UCSD-AML1 (cell line): ENCODE data around the gene GLRA2.
A peak's percentile ranks its signal among the peaks of the same experiment; 100 is the strongest.

Experiments used
- DNase-seq: peaks from one replicate; lab custom pipeline; 2025; ENCODE audit not compliant: unreplicated experiment; lab: John Stamatoyannopoulos, UW

GLRA2 gene

DNA sequence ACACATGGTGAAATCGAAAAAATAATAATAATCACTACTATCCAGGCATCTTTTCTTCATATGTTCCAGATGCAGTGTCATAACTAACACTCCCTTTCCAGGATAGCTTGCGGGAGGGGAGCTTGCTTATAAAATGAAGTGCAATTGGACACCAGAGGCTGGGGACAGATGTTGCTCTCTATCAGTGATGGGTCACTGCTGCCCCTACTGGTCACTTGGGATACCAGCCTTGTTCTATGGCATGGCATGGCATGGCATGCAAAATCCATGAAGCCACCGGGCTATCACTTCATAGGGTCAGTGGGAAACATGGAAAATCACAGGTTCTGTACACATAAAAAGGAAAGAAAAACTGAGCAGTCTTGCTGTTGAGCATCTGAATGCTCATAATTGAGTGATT, 168.1 kb downstream of the GLRA2 start:
- peak; percentile 15 for DNase-seq

DNA sequence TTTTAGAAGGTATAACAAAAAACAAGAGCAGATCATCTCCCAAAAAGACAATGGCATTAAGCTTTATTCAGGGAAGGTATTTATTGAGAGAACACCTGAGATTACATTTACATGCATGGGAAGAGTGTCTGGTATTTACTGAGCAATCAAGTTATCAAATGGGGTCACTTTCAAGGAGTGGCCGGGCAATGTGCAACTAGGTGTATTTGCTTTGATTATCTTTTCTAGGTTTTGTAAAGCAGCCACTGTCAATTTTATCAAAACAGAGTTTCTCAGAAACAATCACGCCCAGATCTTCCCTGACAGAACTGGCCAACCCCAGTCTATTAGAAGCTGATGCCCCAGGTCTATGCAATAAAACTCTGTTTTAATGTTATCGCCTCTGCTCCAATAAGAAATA, 169.5 kb downstream of the GLRA2 start:
- no peak for DNase-seq

DNA sequence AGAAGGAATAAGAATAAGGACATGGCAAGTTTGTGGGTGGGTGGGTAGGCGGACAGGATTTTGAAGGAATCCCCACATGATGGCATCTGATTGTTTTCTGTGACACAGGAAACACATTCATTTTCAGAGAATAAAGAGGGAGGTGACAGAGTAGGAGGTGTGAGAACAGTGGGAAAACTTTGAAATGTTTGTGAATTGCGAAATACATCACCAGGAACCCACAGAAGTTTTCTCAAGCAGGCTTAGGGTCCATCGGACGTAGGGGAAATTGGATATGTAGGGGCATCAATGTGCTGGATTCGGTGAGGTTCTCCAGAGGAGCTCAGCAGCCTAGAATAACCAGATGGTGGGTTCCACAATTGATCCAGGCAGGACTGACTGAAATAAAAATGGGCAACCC, 171.6 kb downstream of the GLRA2 start:
- DNase-seq = no peak

DNA sequence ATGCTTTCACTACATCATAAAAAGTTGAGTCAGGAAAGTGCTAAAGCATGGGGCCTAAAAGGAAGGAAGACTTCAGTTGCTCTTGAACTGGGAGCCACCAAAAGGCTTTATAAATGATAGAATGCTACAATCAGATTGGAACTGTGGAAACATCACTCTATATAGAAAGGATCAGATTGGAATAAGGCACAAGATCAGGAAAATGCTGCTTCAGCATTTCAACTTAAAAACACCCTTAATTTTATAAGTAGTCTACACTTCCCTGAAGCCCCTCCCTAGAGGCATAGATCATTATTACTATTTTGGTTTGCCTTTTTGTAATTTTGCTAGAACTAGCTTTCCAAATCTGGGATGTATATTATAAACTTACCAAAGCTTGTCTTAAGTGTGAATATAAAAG, 172.8 kb downstream of the GLRA2 start:
- no peak for DNase-seq

DNA sequence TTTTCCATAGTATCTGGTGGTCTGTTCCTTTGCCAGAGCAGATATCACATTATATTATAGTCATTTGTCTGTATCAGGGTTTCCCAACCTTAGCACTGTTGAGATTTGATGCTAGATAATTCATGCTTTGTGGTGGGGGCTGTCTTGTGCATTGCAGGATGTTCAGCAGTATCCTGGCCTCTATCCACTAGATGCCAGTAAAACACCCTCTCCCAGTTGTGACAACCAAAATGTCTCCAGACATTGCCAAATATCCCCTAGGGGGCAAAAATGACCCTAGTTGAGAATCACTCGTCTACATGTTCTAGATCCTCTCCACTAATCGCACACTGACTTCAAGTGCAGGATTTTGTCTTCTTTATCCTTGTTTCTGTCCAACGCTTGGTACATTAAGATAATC, 182.8 kb downstream of the GLRA2 start:
- no peak for DNase-seq

DNA sequence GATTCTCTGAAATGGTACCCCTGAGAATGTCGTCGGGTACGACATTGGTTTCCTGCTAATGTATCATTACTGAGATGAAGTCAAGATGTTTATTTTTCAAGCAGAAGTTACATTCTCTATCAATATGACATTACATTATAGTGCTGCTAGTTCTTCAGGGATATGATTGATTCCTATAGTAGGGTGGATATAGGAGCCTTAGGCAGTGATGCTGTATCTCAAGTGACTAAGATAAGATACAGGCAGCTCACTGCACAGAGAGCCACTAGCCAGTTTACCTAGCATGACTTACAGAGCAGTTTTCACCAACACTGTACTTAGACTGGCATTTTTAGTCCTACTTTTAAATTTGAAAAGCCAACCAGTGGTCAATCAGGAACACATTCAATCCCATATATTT, 188.6 kb downstream of the GLRA2 start:
- no peak for DNase-seq

DNA sequence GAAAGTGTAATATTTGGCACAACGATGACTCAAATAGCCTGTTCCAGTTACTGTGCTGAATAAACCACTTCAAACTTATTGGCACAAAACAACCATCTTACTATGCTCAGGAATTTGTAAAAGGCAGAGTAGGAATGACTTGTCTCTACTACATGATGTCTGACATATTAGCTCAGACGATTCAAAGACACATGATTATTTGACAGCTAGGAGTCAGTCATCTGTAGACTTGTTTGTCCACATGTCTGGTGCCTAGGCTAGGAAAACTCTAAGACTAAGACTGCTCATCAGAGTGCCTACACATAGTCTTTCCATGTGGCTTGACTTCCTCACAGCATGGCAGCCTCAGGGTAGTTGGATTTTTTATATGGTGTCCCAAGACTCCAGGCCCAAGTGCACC, 189.1 kb downstream of the GLRA2 start:
- DNase-seq = no peak

DNA sequence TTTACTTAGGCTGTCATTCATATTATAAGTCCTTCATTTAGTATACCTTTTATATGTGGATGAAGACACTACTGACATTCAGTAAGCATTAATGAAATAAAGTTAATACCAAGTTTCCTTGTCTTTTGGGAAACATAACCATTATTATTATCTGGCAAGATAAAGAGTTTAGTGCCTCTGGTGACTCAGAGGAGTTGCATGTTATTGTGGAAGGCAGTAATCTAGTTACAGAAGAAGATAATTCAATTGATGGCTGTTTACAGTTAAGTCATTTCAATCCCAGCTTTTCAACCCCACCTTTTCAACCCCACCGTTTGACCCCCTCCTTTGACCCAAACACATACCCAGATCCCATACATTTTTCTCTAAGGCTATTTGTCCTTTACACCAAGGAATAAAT, 199.7 kb downstream of the GLRA2 start:
- DNase-seq = no peak

DNA sequence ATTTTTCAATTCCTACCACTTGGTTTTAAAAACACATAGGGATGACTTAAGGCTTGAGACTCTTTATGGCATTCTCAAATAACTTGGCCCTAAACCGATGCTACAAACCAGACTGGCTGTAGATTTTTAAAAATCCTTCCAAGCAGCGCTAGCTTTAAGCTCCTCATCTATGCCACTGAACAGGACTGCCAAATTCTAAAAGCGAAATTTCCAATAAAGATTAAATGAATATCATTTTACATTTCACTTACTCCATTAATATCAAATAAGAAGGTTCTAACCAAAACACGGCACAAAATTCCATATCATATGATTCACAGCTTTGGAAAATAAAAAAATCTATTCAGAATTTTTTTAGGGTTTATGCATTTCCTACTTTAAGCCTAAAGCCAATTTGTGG, 209.3 kb downstream of the GLRA2 start:
- DNase-seq = no peak

DNA sequence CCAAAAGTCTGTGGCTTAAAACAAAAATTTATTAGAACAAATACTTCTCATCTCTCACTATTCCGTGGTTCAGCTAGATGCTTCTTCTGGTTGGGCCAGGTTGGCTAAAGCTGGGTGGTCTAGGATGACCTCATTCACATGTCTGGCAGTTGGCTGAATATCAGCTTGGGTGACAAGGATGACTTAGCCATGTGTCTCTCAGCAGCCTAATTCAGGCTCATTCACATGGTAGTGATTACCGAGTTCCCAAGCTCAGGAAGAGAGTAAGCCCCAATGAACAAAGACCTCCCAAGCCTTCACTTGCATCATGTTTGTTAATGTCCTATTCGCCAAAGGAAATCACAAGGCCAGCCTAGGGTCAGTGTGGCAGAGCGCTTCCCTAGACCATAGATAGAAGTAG, 224.1 kb downstream of the GLRA2 start:
- DNase-seq = no peak

DNA sequence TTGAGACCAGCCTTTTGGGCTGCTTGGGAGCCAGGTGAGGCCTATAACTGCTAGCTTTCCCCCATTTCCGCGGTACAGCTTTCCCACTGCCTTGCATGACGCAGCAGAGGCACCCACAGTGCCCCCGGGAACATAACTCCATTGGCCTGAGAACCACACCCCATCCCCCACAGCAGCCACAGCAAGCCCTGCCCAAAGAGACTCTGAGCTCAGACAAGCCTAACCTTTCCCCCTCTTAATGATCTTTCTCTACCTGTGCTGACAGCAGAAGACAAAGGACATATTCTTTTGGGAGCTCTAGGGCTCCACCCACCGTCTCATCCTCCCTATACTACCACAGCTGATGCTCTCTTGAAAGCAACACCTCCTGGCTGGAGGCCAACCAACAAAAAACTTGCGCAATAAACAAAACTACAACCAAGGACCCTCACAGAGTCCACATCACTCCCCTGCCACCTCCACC, 228.7 kb downstream of the GLRA2 start:
- DNase-seq = no peak

DNA sequence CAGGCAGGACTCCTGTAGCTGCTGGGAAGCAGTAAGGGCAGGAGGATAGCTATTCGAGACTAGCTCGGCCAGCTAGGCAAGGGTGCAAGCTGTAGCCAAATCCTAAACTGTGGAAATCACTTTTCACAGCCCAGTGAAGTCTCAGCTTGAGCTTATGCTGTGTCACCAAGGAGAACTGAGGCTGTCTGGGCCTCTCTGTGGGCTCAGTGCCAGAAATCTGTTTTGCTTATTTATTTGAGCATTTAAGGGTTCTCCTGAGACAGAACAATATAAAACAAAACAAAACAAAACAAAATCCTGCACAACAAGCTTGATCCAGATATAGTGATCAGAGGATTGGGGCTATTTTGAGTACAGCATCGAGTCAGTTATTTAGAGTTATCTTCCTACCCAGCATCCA, 246.1 kb downstream of the GLRA2 start:
- no peak for DNase-seq

DNA sequence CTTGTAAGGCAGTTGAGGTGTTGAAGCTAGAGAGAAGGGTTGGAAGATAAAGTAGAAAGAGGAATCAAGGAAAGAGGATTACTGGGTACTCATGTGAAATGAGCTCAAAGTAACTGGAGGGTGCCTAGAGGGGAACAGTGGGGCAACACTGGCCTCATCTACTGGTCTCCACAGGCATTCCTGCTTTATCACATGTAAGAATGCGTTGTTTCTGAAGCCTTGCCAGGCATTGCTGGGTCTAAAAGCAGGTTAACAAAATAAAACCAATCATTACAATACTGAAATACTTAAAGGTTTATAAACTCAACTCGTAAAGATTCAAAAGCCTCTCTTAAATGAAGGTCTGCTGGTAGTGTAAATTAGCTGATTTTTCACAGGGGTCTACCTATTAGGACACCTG, 247.6 kb downstream of the GLRA2 start:
- DNase-seq = no peak

DNA sequence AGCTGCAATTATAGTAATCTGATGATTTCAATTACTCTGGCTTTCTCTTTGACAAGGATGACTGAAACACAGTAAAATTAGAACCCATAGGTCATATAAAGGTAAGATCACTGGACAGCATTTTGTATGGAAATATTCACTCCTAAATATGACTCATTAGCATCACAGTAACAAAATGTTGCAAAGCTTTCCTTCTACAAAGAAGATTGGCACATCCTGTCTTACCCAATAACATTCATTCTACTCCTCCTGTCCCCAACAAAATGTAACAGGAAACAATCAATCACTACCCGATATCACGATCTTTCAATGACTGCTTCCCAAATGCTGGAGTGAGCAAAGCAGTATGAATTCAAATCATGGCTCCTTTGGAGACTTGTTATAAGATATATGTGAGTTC, 248.2 kb downstream of the GLRA2 start:
- no peak for DNase-seq

DNA sequence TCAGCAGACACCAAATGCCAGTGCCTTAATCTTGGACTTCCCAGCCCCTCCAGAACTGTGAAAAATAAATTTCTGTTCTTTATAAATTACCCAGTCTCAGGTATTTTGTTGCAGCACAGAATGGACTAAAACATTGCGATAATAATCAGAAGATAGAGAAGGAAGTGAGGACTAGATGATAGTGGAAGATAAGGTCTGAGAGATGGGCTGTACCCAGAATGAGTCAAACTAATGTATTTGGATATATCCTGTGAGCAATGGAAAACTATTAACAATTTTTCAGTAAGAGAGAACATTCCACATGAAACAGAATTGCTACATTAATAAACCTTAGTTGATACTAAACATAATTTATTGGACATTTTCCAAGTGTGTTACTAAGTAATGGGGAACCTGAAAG, 250.2 kb downstream of the GLRA2 start:
- no peak for DNase-seq
